WTC11 (cell line): Measurements from ENCODE around the gene CTTNBP2NL. TPM values are rescaled to one million over a fixed set of nuclear protein-coding genes. Genes with fewer than 3 reads are reported as not detected.

Experiments
- ATAC-seq: fragments of 200-7000 bp; cut with Tn5 transposase; 2 replicates; pipeline ENCODE4 v1.10.0; 2021; ENCODE audit warnings: mild to moderate bottlenecking, moderate library complexity
- CTCF ChIA-PET: fragments of 300-600 bp; sonication (Branson Sonifier 250); formaldehyde crosslinking; loops from one replicate; lab custom pipeline; 2021; ENCODE audit warnings: antibody characterized with exemption; lab: Charles Lee
- POLR2A ChIA-PET: fragments of 350-600 bp; sonication (Branson Sonifier 250); formaldehyde crosslinking; loops from one replicate; lab custom pipeline; 2021; ENCODE audit warnings: antibody characterized with exemption; lab: Charles Lee
- DNase-seq: peaks from one replicate; pipeline ENCODE4 v3.0.0; 2021; ENCODE audit warnings: low spot score
- H3K27ac Mint-ChIP-seq: 2 replicates; pipeline ENCODE4 v1.8.0; 2021; ENCODE audit warnings: mixed read lengths
- H3K27me3 Mint-ChIP-seq: 2 replicates; pipeline ENCODE4 v1.8.0; 2021; ENCODE audit warnings: low read depth, mild to moderate bottlenecking, moderate library complexity, mixed read lengths
- H3K36me3 Mint-ChIP-seq: 2 replicates; pipeline ENCODE4 v1.8.0; 2021; ENCODE audit warnings: mixed read lengths
- H3K4me1 Mint-ChIP-seq: 2 replicates; pipeline ENCODE4 v1.8.0; 2022; ENCODE audit warnings: mixed read lengths
- H3K4me3 Mint-ChIP-seq: 2 replicates; pipeline ENCODE4 v1.8.0; 2021; ENCODE audit warnings: mild to moderate bottlenecking, moderate library complexity, mixed read lengths
- H3K9me3 Mint-ChIP-seq: 2 replicates; pipeline ENCODE4 v1.8.0; 2021; ENCODE audit warnings: mixed read lengths
- ATF1 ChIP-seq: sonication (generic); formaldehyde crosslinking; IDR thresholded peaks from 2 replicates; pipeline ENCODE4 v1.8.1; 2023; ENCODE audit warnings: mild to moderate bottlenecking, moderate library complexity, missing genetic modification reagents
- CREM ChIP-seq: sonication (generic); formaldehyde crosslinking; IDR thresholded peaks from 2 replicates; pipeline ENCODE4 v1.8.1; 2022; ENCODE audit warnings: mild to moderate bottlenecking, missing genetic modification reagents, moderate library complexity
- E2F5 ChIP-seq: sonication (generic); formaldehyde crosslinking; IDR thresholded peaks from 2 replicates; pipeline ENCODE4 v1.8.1; 2022; ENCODE audit warnings: mild to moderate bottlenecking, moderate library complexity, missing genetic modification reagents
- FOXJ3 ChIP-seq: sonication (generic); formaldehyde crosslinking; IDR thresholded peaks from 2 replicates; pipeline ENCODE4 v1.9.0; 2021; ENCODE audit warnings: missing genetic modification reagents, mild to moderate bottlenecking, borderline replicate concordance
- FOXP4 ChIP-seq: sonication (generic); formaldehyde crosslinking; IDR thresholded peaks from 2 replicates; pipeline ENCODE4 v1.8.0; 2022; ENCODE audit warnings: mild to moderate bottlenecking, missing genetic modification reagents
- IRF1 ChIP-seq: sonication (generic); formaldehyde crosslinking; IDR thresholded peaks from 2 replicates; pipeline ENCODE4 v1.8.0; 2023; ENCODE audit warnings: missing genetic modification reagents
- IRF2 ChIP-seq: sonication (generic); formaldehyde crosslinking; IDR thresholded peaks from 2 replicates; pipeline ENCODE4 v1.8.0; 2022; ENCODE audit warnings: low read depth, missing genetic modification reagents, borderline replicate concordance
- JAZF1 ChIP-seq: fragments of 250-450 bp; sonication (Bioruptor Pico); IDR thresholded peaks from 2 replicates; pipeline ENCODE4 v1.9.0; 2021; ENCODE audit warnings: moderate library complexity, mild to moderate bottlenecking, inconsistent platforms
- MAX ChIP-seq: sonication (generic); formaldehyde crosslinking; IDR thresholded peaks from 2 replicates; pipeline ENCODE4 v1.8.0; 2022; ENCODE audit warnings: mild to moderate bottlenecking, missing genetic modification reagents
- NFE2L1 ChIP-seq: sonication (generic); formaldehyde crosslinking; IDR thresholded peaks from 2 replicates; pipeline ENCODE4 v1.8.1; 2023; ENCODE audit warnings: missing genetic modification reagents
- RELA ChIP-seq: sonication (generic); formaldehyde crosslinking; IDR thresholded peaks from 2 replicates; pipeline ENCODE4 v1.8.1; 2022; ENCODE audit warnings: missing genetic modification reagents, mild to moderate bottlenecking, borderline replicate concordance
- ZNF232 ChIP-seq: sonication (generic); formaldehyde crosslinking; IDR thresholded peaks from 2 replicates; pipeline ENCODE4 v1.8.0; 2022; ENCODE audit warnings: mild to moderate bottlenecking, missing genetic modification reagents
- ZNF317 ChIP-seq: sonication (generic); formaldehyde crosslinking; IDR thresholded peaks from 2 replicates; pipeline ENCODE4 v1.8.1; 2023; ENCODE audit warnings: low read depth, mild to moderate bottlenecking, moderate library complexity, missing genetic modification reagents, borderline replicate concordance
- ZNF416 ChIP-seq: fragments of 250-450 bp; sonication (Bioruptor Pico); IDR thresholded peaks from 2 replicates; pipeline ENCODE4 v1.9.0; 2021; ENCODE audit warnings: mild to moderate bottlenecking, inconsistent platforms
- total RNA-seq: library from RNA; stranded (reverse); gene quantifications from 3 replicates; pipeline ENCODE4 v1.2.3, GENCODE V29; 2021
- TF ChIP-seq, protein P1 (sequence below): sonication (generic); formaldehyde crosslinking; IDR thresholded peaks from 2 replicates; pipeline ENCODE4 v1.8.0; 2022; ENCODE audit warnings: mild to moderate bottlenecking, missing genetic modification reagents
- TF ChIP-seq, protein P2 (sequence below): fragments of 250-450 bp; sonication (Bioruptor Pico); IDR thresholded peaks from 2 replicates; pipeline ENCODE4 v1.8.0; 2021; ENCODE audit warnings: mild to moderate bottlenecking
- TF ChIP-seq, protein P3 (sequence below): sonication (generic); formaldehyde crosslinking; IDR thresholded peaks from 2 replicates; pipeline ENCODE4 v1.8.1; 2023; ENCODE audit warnings: mild to moderate bottlenecking, missing genetic modification reagents, moderate library complexity
- TF ChIP-seq, protein P4 (sequence below): fragments of 250-450 bp; sonication (Bioruptor Pico); IDR thresholded peaks from 2 replicates; pipeline ENCODE4 v1.9.0; 2021; ENCODE audit warnings: mild to moderate bottlenecking
- TF ChIP-seq, protein P5 (sequence below): sonication (generic); formaldehyde crosslinking; IDR thresholded peaks from 2 replicates; pipeline ENCODE4 v1.8.1; 2022; ENCODE audit warnings: missing genetic modification reagents, borderline replicate concordance

Gene CTTNBP2NL
- total RNA-seq, 1 experiment from 2014 or later = 32.8 TPM

- H3K4me3 Mint-ChIP-seq = no peak overlapping the region
- H3K27me3 Mint-ChIP-seq = no peaks in the 10 kb centered on the region; the same call in 1 of the 2 replicates
- H3K36me3 Mint-ChIP-seq = no peaks in the 10 kb centered on the region
- POLR2A ChIA-PET = interaction anchor here (0.6 kb wide), 1 partner anchor 377 kb away, joined by 5 read pairs; no protein-coding TSS in a partner anchor
- TF ChIP-seq IRF1 (CRISPR knock-in tag) (no peak), ZNF416 (CRISPR knock-in tag) (no peak), MAX (CRISPR knock-in tag) (no peak), ZNF232 (CRISPR knock-in tag) (no peak), JAZF1 (no peak), ATF1 (CRISPR knock-in tag) (no peak), IRF2 (CRISPR knock-in tag) (no peak), E2F5 (CRISPR knock-in tag) (no peak), RELA (CRISPR knock-in tag) (no peak), NFE2L1 (no peak), FOXJ3 (CRISPR knock-in tag) (no peak), ZNF317 (CRISPR knock-in tag) (no peak)
- TF ChIP-seq, protein P1, sequence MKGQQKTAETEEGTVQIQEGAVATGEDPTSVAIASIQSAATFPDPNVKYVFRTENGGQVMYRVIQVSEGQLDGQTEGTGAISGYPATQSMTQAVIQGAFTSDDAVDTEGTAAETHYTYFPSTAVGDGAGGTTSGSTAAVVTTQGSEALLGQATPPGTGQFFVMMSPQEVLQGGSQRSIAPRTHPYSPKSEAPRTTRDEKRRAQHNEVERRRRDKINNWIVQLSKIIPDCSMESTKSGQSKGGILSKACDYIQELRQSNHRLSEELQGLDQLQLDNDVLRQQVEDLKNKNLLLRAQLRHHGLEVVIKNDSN = no peak
- TF ChIP-seq, protein P2, sequence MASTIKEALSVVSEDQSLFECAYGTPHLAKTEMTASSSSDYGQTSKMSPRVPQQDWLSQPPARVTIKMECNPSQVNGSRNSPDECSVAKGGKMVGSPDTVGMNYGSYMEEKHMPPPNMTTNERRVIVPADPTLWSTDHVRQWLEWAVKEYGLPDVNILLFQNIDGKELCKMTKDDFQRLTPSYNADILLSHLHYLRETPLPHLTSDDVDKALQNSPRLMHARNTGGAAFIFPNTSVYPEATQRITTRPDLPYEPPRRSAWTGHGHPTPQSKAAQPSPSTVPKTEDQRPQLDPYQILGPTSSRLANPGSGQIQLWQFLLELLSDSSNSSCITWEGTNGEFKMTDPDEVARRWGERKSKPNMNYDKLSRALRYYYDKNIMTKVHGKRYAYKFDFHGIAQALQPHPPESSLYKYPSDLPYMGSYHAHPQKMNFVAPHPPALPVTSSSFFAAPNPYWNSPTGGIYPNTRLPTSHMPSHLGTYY (CRISPR knock-in tag) = no peak
- TF ChIP-seq, protein P3, sequence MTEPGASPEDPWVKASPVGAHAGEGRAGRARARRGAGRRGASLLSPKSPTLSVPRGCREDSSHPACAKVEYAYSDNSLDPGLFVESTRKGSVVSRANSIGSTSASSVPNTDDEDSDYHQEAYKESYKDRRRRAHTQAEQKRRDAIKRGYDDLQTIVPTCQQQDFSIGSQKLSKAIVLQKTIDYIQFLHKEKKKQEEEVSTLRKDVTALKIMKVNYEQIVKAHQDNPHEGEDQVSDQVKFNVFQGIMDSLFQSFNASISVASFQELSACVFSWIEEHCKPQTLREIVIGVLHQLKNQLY (CRISPR knock-in tag) = no peak
- TF ChIP-seq, protein P4, sequence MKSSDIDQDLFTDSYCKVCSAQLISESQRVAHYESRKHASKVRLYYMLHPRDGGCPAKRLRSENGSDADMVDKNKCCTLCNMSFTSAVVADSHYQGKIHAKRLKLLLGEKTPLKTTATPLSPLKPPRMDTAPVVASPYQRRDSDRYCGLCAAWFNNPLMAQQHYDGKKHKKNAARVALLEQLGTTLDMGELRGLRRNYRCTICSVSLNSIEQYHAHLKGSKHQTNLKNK (CRISPR knock-in tag) = no peak
- H3K9me3 Mint-ChIP-seq = no peaks in the 10 kb centered on the region
- DNase-seq (no peak), ATAC-seq (no peak)
- peaks cover 21% of the 10 kb centered on the region for H3K4me1 Mint-ChIP-seq
- CTCF ChIA-PET = interaction anchor here (1.4 kb wide), 1 partner anchor 16 kb away, joined by 3 read pairs; no protein-coding TSS in a partner anchor
- no peak overlapping the region for H3K27ac Mint-ChIP-seq
Observed at GRCh38 chr1:112386731-112387346, 9.2 kb upstream of the CTTNBP2NL start.

GRCh38 chr1:112387807-112388206 lies 8.2 kb upstream of the CTTNBP2NL start:
- ChIA-PET CTCF (interaction anchor here (6.2 kb wide), 1 partner anchor 77 kb away, joined by 80 read pairs; no protein-coding TSS in a partner anchor), POLR2A (no interaction called here)
- no peaks in the 10 kb centered on the region for H3K9me3 Mint-ChIP-seq
- TF ChIP-seq, protein P5, sequence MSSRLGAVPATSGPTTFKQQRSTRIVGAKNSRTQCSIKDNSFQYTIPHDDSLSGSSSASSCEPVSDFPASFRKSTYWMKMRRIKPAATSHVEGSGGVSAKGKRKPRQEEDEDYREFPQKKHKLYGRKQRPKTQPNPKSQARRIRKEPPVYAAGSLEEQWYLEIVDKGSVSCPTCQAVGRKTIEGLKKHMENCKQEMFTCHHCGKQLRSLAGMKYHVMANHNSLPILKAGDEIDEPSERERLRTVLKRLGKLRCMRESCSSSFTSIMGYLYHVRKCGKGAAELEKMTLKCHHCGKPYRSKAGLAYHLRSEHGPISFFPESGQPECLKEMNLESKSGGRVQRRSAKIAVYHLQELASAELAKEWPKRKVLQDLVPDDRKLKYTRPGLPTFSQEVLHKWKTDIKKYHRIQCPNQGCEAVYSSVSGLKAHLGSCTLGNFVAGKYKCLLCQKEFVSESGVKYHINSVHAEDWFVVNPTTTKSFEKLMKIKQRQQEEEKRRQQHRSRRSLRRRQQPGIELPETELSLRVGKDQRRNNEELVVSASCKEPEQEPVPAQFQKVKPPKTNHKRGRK = peak; percentile 80; the same call in 1 of the 2 replicates
- TF ChIP-seq FOXP4 (CRISPR knock-in tag) (no peak), CREM (CRISPR knock-in tag) (no peak)
- H3K36me3 Mint-ChIP-seq = no peaks in the 10 kb centered on the region
- ATAC-seq = no peak
- H3K4me1 Mint-ChIP-seq = peaks cover 21% of the 10 kb centered on the region
- no peaks in the 10 kb centered on the region for H3K27me3 Mint-ChIP-seq
- H3K27ac Mint-ChIP-seq = no peak overlapping the region
- no peak for DNase-seq
- no peak overlapping the region for H3K4me3 Mint-ChIP-seq
